Mononuclear cell (primary cell): ENCODE data around the gene APOA4. TPM values are rescaled to one million over a fixed set of nuclear protein-coding genes. Genes with fewer than 3 reads are reported as not detected.

Experiments
- H3K27me3 ChIP-seq: 2 replicates; pipeline ENCODE4 v1.6.0; 2011; ENCODE audit warnings: low read length, control low read depth; ENCODE audit not compliant: insufficient read depth
- H3K4me1 ChIP-seq: 2 replicates; pipeline ENCODE4 v1.5.1; 2011; ENCODE audit warnings: mild to moderate bottlenecking, low read length, control low read depth; ENCODE audit not compliant: insufficient read depth
- H3K4me3 ChIP-seq: 2 replicates; pipeline ENCODE4 v1.5.1; 2011; ENCODE audit warnings: mild to moderate bottlenecking, low read length, moderate library complexity
- H3K9me3 ChIP-seq: 2 replicates; pipeline ENCODE4 v1.5.1; 2011; ENCODE audit warnings: low read depth, mild to moderate bottlenecking, control low read depth, low read length
- total RNA-seq: library from RNA; depleted of rRNA; stranded (reverse); fragments of >200 nt; gene quantifications from one replicate; pipeline ENCODE4 v1.2.3, GENCODE V29; 2012

The APOA4 gene
- total RNA-seq: not detected

- Histone ChIP-seq H3K27me3 (no peaks in the 10 kb centered on the region), H3K4me3 (no peak within 1 kb of the TSS), H3K9me3 (no peaks in the 10 kb centered on the region), H3K4me1 (no peaks in the 10 kb centered on the region)
These were observed at the start of gene APOA4 for GRCh38 chr11:116823031-116823843. Gene APOA4, minus strand, starts transcription at chr11:116823304. Its CDS starts 113 bp downstream, at chr11:116823191.

GRCh38 chr11:116871248-116871647 lies 48.1 kb upstream of the APOA4 start:
- no peaks in the 10 kb centered on the region for H3K27me3 ChIP-seq
- no peaks in the 10 kb centered on the region for H3K9me3 ChIP-seq
- no peak overlapping the region for H3K4me3 ChIP-seq
- no peaks in the 10 kb centered on the region for H3K4me1 ChIP-seq

- H3K4me3 ChIP-seq: no peak overlapping the region
- H3K27me3 ChIP-seq: no peaks in the 10 kb centered on the region
- no peaks in the 10 kb centered on the region for H3K9me3 ChIP-seq
- no peaks in the 10 kb centered on the region for H3K4me1 ChIP-seq
These were observed 47.0 kb upstream of the APOA4 start for GRCh38 chr11:116870054-116870453.

GRCh38 chr11:116869610-116870009 lies 46.5 kb upstream of the APOA4 start:
- Histone ChIP-seq H3K27me3 (no peaks in the 10 kb centered on the region), H3K4me1 (no peaks in the 10 kb centered on the region), H3K4me3 (no peak overlapping the region), H3K9me3 (no peaks in the 10 kb centered on the region)

- Histone ChIP-seq H3K27me3 (no peaks in the 10 kb centered on the region), H3K9me3 (no peaks in the 10 kb centered on the region), H3K4me3 (no peak overlapping the region), H3K4me1 (no peaks in the 10 kb centered on the region)
These were observed 45.0 kb upstream of the APOA4 start for GRCh38 chr11:116868066-116868465.

- Histone ChIP-seq H3K4me1 (no peaks in the 10 kb centered on the region), H3K9me3 (no peaks in the 10 kb centered on the region), H3K27me3 (no peaks in the 10 kb centered on the region), H3K4me3 (no peak overlapping the region)
These were observed 44.5 kb upstream of the APOA4 start for GRCh38 chr11:116867619-116868018.

GRCh38 chr11:116866804-116867455 lies 43.8 kb upstream of the APOA4 start:
- H3K4me1 ChIP-seq: no peaks in the 10 kb centered on the region
- no peak overlapping the region for H3K4me3 ChIP-seq
- no peaks in the 10 kb centered on the region for H3K27me3 ChIP-seq
- H3K9me3 ChIP-seq: no peaks in the 10 kb centered on the region

GRCh38 chr11:116865696-116866095 lies 42.6 kb upstream of the APOA4 start:
- H3K9me3 ChIP-seq: no peaks in the 10 kb centered on the region
- H3K27me3 ChIP-seq: no peaks in the 10 kb centered on the region
- H3K4me1 ChIP-seq: no peaks in the 10 kb centered on the region
- no peak overlapping the region for H3K4me3 ChIP-seq

GRCh38 chr11:116864531-116864930 lies 41.4 kb upstream of the APOA4 start:
- H3K4me1 ChIP-seq: no peaks in the 10 kb centered on the region
- H3K4me3 ChIP-seq: no peak overlapping the region
- no peaks in the 10 kb centered on the region for H3K9me3 ChIP-seq
- H3K27me3 ChIP-seq: no peaks in the 10 kb centered on the region

GRCh38 chr11:116862951-116863350 lies 39.8 kb upstream of the APOA4 start:
- Histone ChIP-seq H3K4me3 (no peak overlapping the region), H3K9me3 (no peaks in the 10 kb centered on the region), H3K27me3 (no peaks in the 10 kb centered on the region), H3K4me1 (no peaks in the 10 kb centered on the region)

- Histone ChIP-seq H3K4me3 (no peak overlapping the region), H3K27me3 (no peaks in the 10 kb centered on the region)
These were observed 39.1 kb upstream of the APOA4 start for GRCh38 chr11:116862185-116862584.

GRCh38 chr11:116861539-116861938 lies 38.4 kb upstream of the APOA4 start:
- no peaks in the 10 kb centered on the region for H3K9me3 ChIP-seq
- H3K4me1 ChIP-seq: no peaks in the 10 kb centered on the region
- H3K27me3 ChIP-seq: no peaks in the 10 kb centered on the region
- no peak overlapping the region for H3K4me3 ChIP-seq

More at GRCh38 chr11:116862185-116862584, 39.1 kb upstream of the APOA4 start:
- H3K4me1 ChIP-seq: no peaks in the 10 kb centered on the region
- H3K9me3 ChIP-seq: no peaks in the 10 kb centered on the region

- Histone ChIP-seq H3K4me3 (no peak overlapping the region), H3K27me3 (no peaks in the 10 kb centered on the region), H3K9me3 (no peaks in the 10 kb centered on the region), H3K4me1 (peaks cover 10% of the 10 kb centered on the region)
These were observed 37.2 kb upstream of the APOA4 start for GRCh38 chr11:116860303-116860702.

GRCh38 chr11:116859175-116859574 lies 36.1 kb upstream of the APOA4 start:
- peaks cover 21% of the 10 kb centered on the region for H3K4me1 ChIP-seq
- H3K9me3 ChIP-seq: no peaks in the 10 kb centered on the region
- no peak overlapping the region for H3K4me3 ChIP-seq
- no peaks in the 10 kb centered on the region for H3K27me3 ChIP-seq

- Histone ChIP-seq H3K4me3 (no peak overlapping the region), H3K27me3 (no peaks in the 10 kb centered on the region), H3K9me3 (no peaks in the 10 kb centered on the region), H3K4me1 (peaks cover 33% of the 10 kb centered on the region)
These were observed 34.8 kb upstream of the APOA4 start for GRCh38 chr11:116857936-116858335.

GRCh38 chr11:116857316-116857715 lies 34.2 kb upstream of the APOA4 start:
- no peaks in the 10 kb centered on the region for H3K27me3 ChIP-seq
- H3K9me3 ChIP-seq: no peaks in the 10 kb centered on the region
- H3K4me3 ChIP-seq: no peak overlapping the region
- peaks cover 40% of the 10 kb centered on the region for H3K4me1 ChIP-seq
